ENCODE measurements around the gene SYNE2. TPM values are rescaled to one million over a fixed set of nuclear protein-coding genes. Genes with fewer than 3 reads are reported as not detected.

SYNE2 gene
- total RNA-seq, 4 donors from 2014 or later: 92.4 to 165 (median 98.3) TPM

DNA sequence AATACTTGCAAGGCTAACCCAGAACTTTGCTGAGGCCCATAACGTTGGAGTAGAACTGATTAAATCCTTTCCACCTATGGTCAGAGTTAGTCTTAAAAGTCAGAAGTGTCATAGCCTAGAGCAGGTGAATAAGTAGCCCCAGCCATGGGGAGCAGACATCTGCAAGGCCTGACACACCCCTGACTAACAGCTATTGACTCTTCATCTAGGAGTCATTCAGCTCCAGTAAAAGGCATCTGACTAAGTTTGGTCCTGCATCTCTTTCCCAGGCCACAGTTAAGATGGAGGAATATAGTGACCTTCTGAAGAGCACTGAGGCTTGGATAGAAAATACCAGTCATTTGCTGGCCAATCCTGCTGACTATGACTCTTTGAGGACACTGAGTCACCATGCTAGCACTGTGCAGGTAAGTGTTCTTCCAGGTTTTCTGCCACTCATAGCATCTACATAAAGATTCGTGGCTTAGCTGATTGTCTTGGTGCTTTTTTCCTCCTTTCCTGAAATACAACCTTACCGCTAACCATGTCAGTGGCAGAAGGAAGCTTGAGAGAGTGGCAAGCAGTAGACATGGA lies 228.5 kb downstream of the SYNE2 start:
- no peak for DNase-seq (ENCODE audit: extremely low spot score)
- peaks cover 5 to 63% (median 22%) of the 10 kb centered on the region in 4 donors for H3K36me3 ChIP-seq
- no peaks in the 10 kb centered on the region for H3K9me3 ChIP-seq
- peak overlapping the region in 3 of 4 donors; percentile 79 to 82 (median 81) for H3K27ac ChIP-seq (replicated peaks in 1 of 4)
- H3K4me1 ChIP-seq: peaks cover 14 to 30% (median 18%) of the 10 kb centered on the region in 4 donors
- 98% methylated on average over 3 of the region's 3 CpGs for WGBS
- H3K4me3 ChIP-seq: no peak overlapping the region
- no peaks in the 10 kb centered on the region for H3K27me3 ChIP-seq
- TF ChIP-seq POLR2A (IDR thresholded peaks at IDR 0.05; ENCODE audit: low read depth): no peak
- TF ChIP-seq, protein P1, sequence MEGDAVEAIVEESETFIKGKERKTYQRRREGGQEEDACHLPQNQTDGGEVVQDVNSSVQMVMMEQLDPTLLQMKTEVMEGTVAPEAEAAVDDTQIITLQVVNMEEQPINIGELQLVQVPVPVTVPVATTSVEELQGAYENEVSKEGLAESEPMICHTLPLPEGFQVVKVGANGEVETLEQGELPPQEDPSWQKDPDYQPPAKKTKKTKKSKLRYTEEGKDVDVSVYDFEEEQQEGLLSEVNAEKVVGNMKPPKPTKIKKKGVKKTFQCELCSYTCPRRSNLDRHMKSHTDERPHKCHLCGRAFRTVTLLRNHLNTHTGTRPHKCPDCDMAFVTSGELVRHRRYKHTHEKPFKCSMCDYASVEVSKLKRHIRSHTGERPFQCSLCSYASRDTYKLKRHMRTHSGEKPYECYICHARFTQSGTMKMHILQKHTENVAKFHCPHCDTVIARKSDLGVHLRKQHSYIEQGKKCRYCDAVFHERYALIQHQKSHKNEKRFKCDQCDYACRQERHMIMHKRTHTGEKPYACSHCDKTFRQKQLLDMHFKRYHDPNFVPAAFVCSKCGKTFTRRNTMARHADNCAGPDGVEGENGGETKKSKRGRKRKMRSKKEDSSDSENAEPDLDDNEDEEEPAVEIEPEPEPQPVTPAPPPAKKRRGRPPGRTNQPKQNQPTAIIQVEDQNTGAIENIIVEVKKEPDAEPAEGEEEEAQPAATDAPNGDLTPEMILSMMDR (IDR thresholded peaks at IDR 0.05): no peak
- no peak for TF ChIP-seq POLR2AphosphoS5 (IDR thresholded peaks at IDR 0.05)
- TF ChIP-seq EP300 (IDR thresholded peaks at IDR 0.05): no peak
- intact Hi-C loops (cut with DNase I): loop anchor here (10.0 kb wide), 1 partner anchor 46 kb away; no protein-coding TSS in a partner anchor

DNA sequence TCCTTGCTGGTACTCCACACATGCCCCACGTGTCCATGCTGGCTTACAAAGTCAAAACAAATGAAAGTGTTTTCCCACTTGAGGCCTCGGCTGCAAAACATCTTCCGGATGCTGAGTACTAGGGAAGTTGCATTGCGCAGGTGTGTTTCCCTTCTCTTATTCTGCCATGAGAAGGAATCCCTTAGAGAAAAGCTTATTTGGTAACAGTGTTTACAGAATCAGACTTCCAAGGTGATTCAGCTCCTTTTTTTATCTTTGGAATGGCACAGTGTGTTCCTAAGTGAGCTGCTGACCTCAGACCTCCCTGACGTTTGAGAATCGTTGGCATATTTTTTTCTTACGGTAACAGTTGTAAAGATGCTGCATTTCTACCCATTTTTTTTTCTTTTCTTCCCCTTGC lies 230.0 kb downstream of the SYNE2 start:
- 66% methylated on average over 7 of the region's 7 CpGs for WGBS
- H3K27me3 ChIP-seq: no peaks in the 10 kb centered on the region
- H3K27ac ChIP-seq (replicated peaks in 1 of 4): peak overlapping the region; percentile 79 to 82 (median 81)
- H3K4me1 ChIP-seq: peaks cover 14 to 30% (median 18%) of the 10 kb centered on the region in 4 donors
- no peak overlapping the region for H3K4me3 ChIP-seq
- intact Hi-C loops (cut with DNase I): loop anchor here (10.0 kb wide), 1 partner anchor 48 kb away; no protein-coding TSS in a partner anchor
- no peak for DNase-seq (ENCODE audit: extremely low spot score)
- TF ChIP-seq, protein P1 (IDR thresholded peaks at IDR 0.05): no peak
- TF ChIP-seq POLR2AphosphoS5 (IDR thresholded peaks at IDR 0.05) (peak; percentile 72 to 88), EP300 (IDR thresholded peaks at IDR 0.05) (peak; percentile 97)
- H3K9me3 ChIP-seq: no peaks in the 10 kb centered on the region
- H3K36me3 ChIP-seq: peaks cover 5 to 64% (median 23%) of the 10 kb centered on the region in 4 donors

DNA sequence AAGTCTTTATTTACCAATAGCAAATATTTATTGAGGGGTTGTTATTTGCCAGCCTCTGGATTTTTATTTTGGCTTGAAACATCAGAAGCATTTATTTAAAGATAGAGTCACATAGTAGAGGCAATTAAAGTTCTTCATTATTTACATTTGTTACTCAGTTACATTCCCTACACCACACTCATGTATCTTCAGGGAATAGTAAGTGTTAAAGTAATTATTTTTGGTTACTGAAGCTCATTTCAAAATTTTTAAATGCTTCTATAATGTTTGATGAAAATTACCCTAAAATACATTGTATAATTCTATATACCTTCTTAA lies 235.8 kb downstream of the SYNE2 start:
- intact Hi-C loops (cut with DNase I): loop anchor here (10.0 kb wide), 1 partner anchor 54 kb away; no protein-coding TSS in a partner anchor
- Histone ChIP-seq H3K4me1 (peaks cover 0 to 14% (median 2%) of the 10 kb centered on the region in 4 donors), H3K9me3 (no peaks in the 10 kb centered on the region), H3K27ac (replicated peaks in 1 of 4) (no peak overlapping the region), H3K36me3 (peaks cover 0 to 63% (median 33%) of the 10 kb centered on the region in 4 donors), H3K27me3 (no peaks in the 10 kb centered on the region), H3K4me3 (no peak overlapping the region)
- no peak for TF ChIP-seq POLR2AphosphoS5 (IDR thresholded peaks at IDR 0.05)
- TF ChIP-seq EP300 (IDR thresholded peaks at IDR 0.05): no peak
- TF ChIP-seq POLR2A (IDR thresholded peaks at IDR 0.05; ENCODE audit: low read depth): no peak
- TF ChIP-seq, protein P1 (IDR thresholded peaks at IDR 0.05): no peak
- no peak for DNase-seq (ENCODE audit: extremely low spot score)

DNA sequence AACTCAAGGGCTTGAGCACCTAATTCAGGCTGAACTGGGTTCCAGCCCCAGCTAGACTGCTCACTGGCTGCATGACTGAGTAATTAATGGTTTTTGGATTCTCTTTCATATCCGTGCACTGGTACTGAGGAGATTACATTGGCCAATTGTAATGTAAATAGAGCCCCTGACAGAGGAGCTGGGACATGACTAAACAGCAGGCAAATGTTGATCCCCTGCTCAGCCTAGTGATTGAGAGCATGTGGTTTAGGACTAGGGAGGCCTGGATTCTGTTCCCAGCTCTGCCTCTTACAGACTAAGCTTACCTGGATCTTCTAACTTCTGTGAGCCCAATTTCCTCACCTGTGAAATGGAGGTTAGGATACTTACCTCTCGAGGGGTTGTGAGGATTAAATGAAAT lies 237.1 kb downstream of the SYNE2 start:
- DNase-seq (ENCODE audit: extremely low spot score): no peak
- peaks cover 0 to 4% (median 0%) of the 10 kb centered on the region in 4 donors for H3K4me1 ChIP-seq
- WGBS: 75% methylated on average over 2 of the region's 2 CpGs
- no peaks in the 10 kb centered on the region for H3K27me3 ChIP-seq
- no peak overlapping the region for H3K4me3 ChIP-seq
- H3K27ac ChIP-seq (replicated peaks in 1 of 4): no peak overlapping the region
- intact Hi-C loops (cut with DNase I): loop anchor here (10.0 kb wide), 1 partner anchor 55 kb away; no protein-coding TSS in a partner anchor
- TF ChIP-seq, protein P1 (IDR thresholded peaks at IDR 0.05): no peak
- TF ChIP-seq EP300 (IDR thresholded peaks at IDR 0.05): no peak
- TF ChIP-seq POLR2A (IDR thresholded peaks at IDR 0.05; ENCODE audit: low read depth): no peak
- TF ChIP-seq POLR2AphosphoS5 (IDR thresholded peaks at IDR 0.05): no peak
- peaks cover 0 to 61% (median 34%) of the 10 kb centered on the region in 4 donors for H3K36me3 ChIP-seq
- H3K9me3 ChIP-seq: no peaks in the 10 kb centered on the region

All from esophagus muscularis mucosa (tissue), 4 donors.